ENCODE measurements around the gene RAB27A.
"Not testable (repeated sequence)": the region's sequence is repeated elsewhere in the genome, so short reads cannot be mapped to it uniquely, and the experiment has no call there.

Gene RAB27A

GRCh38 chr15:55290528-55291057, 980 bp upstream of the RAB27A start:
- H3K27ac ChIP-seq, result peak overlapping the region; percentile 87
- POLR2A ChIA-PET (ENCODE audit: low non-redundant PET), result no interaction called here
- TF ChIP-seq, protein P1, sequence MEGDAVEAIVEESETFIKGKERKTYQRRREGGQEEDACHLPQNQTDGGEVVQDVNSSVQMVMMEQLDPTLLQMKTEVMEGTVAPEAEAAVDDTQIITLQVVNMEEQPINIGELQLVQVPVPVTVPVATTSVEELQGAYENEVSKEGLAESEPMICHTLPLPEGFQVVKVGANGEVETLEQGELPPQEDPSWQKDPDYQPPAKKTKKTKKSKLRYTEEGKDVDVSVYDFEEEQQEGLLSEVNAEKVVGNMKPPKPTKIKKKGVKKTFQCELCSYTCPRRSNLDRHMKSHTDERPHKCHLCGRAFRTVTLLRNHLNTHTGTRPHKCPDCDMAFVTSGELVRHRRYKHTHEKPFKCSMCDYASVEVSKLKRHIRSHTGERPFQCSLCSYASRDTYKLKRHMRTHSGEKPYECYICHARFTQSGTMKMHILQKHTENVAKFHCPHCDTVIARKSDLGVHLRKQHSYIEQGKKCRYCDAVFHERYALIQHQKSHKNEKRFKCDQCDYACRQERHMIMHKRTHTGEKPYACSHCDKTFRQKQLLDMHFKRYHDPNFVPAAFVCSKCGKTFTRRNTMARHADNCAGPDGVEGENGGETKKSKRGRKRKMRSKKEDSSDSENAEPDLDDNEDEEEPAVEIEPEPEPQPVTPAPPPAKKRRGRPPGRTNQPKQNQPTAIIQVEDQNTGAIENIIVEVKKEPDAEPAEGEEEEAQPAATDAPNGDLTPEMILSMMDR (conservative IDR thresholded peaks at IDR 0.05; ENCODE audit: low read depth), result peak; percentile 98
- CTCF ChIA-PET, result interaction anchor here (0.7 to 1.7 kb wide), 5 partner anchors 72 to 1328 kb away, joined by 3 to 7 read pairs (median 4); no protein-coding TSS in a partner anchor
- DNase-seq (ENCODE audit: low spot score), result peak; percentile 78

GRCh38 chr15:55289011-55289745, 435 bp downstream of the RAB27A start:
- TF ChIP-seq, protein P1 (conservative IDR thresholded peaks at IDR 0.05; ENCODE audit: low read depth), result no peak
- CTCF ChIA-PET, result interaction anchor here (0.5 to 0.7 kb wide), 2 partner anchors 29 to 72 kb away, joined by 3 read pairs; no protein-coding TSS in a partner anchor
- POLR2A ChIA-PET (ENCODE audit: low non-redundant PET), result no interaction called here
- peak; percentile 53 for DNase-seq (ENCODE audit: low spot score)
- peak overlapping the region; percentile 87 for H3K27ac ChIP-seq

GRCh38 chr15:55288006-55288717, 1.5 kb downstream of the RAB27A start:
- no peak for DNase-seq (ENCODE audit: low spot score)
- POLR2A ChIA-PET (ENCODE audit: low non-redundant PET), result no interaction called here
- no peak overlapping the region for H3K27ac ChIP-seq
- TF ChIP-seq, protein P1 (conservative IDR thresholded peaks at IDR 0.05; ENCODE audit: low read depth), result no peak
- CTCF ChIA-PET, result interaction anchor here (0.6 kb wide), 1 partner anchor 45 kb away, joined by 3 read pairs; no protein-coding TSS in a partner anchor

- DNase-seq (ENCODE audit: low spot score); H3K27ac ChIP-seq; CTCF ChIA-PET: not testable (repeated sequence)
- POLR2A ChIA-PET (ENCODE audit: low non-redundant PET), result interaction anchor here (0.6 kb wide), 1 partner anchor 54 kb away, joined by 3 read pairs; no protein-coding TSS in a partner anchor
Observed at GRCh38 chr15:55286442-55287189, 3.0 kb downstream of the RAB27A start.

DNA sequence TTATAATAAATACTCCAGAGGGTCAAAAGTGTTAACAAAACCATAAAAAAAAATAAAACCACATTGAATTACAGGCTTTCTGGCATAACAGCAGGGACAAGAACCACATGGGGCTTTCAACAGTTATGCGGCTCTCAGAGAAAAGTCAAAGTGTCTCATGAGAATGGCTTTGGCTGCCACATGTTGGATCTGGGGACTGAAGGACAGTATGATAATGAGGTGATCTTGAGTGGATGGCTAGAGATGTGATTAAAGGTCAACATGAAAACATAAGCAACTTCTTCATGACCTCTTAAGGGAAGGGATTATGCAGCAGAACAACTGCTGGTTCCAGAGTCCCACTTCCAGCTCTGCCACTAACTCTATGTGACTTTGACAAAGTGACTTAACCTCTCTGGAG, 5.2 kb downstream of the RAB27A start:
- H3K27ac ChIP-seq, result no peak overlapping the region
- POLR2A ChIA-PET (ENCODE audit: low non-redundant PET), result no interaction called here
- CTCF ChIA-PET, result no interaction called here
- TF ChIP-seq, protein P1 (conservative IDR thresholded peaks at IDR 0.05; ENCODE audit: low read depth), result no peak
- DNase-seq (ENCODE audit: low spot score), result no peak

DNA sequence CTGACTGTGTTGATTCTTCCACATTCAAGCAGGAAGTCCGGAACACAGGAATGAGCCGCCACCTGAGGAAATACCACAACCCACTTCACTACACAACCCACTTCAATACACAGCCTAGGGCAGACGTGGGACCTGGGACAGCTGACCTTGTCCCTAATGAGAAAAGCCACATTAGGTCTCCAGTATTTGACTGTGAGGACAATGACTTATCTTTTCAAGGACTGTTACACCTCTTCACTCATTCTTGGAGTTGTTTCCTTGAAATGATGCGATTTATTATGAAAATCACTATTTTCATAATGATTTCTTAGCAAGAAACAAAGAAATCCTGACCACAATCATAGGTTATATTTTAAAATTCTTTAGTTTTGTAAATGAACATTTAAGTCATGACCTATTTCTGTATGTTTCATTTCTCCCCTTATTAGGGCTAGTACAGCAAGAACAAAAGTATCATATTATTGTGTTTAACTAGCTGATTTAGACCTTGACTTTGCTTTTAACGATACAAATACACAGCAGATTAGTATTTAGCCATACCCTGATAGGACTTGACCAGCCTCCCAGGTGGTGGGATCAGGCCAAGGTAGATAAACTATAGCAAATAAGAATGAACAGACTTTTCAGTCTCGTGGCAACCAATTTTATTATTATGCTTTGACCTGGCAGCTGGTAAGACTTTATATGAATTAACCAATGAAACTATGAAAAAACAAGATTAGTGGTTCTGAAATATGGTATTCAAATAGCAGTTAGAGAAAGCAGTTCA, 6.0 kb downstream of the RAB27A start:
- TF ChIP-seq, protein P1 (conservative IDR thresholded peaks at IDR 0.05; ENCODE audit: low read depth), result no peak
- H3K27ac ChIP-seq, result no peak overlapping the region
- CTCF ChIA-PET, result interaction anchor here (0.6 kb wide), 1 partner anchor 16 kb away, joined by 3 read pairs; no protein-coding TSS in a partner anchor
- DNase-seq (ENCODE audit: low spot score), result no peak
- POLR2A ChIA-PET (ENCODE audit: low non-redundant PET), result no interaction called here

All from RWPE1 (cell line).